LNCAP (cell line): ENCODE data around the gene CCDC183.

ENCODE experiments used
- TF ChIP-seq, protein P1 (sequence below): fragments of 450-650 bp; IDR thresholded peaks from 2 replicates; pipeline ENCODE4 v1.5.1; 2017; ENCODE audit warnings: mild to moderate bottlenecking

Gene CCDC183

GRCh38 chr9:136835932-136836904 lies 40.1 kb downstream of the CCDC183 start:
- TF ChIP-seq, protein P1, sequence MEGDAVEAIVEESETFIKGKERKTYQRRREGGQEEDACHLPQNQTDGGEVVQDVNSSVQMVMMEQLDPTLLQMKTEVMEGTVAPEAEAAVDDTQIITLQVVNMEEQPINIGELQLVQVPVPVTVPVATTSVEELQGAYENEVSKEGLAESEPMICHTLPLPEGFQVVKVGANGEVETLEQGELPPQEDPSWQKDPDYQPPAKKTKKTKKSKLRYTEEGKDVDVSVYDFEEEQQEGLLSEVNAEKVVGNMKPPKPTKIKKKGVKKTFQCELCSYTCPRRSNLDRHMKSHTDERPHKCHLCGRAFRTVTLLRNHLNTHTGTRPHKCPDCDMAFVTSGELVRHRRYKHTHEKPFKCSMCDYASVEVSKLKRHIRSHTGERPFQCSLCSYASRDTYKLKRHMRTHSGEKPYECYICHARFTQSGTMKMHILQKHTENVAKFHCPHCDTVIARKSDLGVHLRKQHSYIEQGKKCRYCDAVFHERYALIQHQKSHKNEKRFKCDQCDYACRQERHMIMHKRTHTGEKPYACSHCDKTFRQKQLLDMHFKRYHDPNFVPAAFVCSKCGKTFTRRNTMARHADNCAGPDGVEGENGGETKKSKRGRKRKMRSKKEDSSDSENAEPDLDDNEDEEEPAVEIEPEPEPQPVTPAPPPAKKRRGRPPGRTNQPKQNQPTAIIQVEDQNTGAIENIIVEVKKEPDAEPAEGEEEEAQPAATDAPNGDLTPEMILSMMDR: no peak

DNA sequence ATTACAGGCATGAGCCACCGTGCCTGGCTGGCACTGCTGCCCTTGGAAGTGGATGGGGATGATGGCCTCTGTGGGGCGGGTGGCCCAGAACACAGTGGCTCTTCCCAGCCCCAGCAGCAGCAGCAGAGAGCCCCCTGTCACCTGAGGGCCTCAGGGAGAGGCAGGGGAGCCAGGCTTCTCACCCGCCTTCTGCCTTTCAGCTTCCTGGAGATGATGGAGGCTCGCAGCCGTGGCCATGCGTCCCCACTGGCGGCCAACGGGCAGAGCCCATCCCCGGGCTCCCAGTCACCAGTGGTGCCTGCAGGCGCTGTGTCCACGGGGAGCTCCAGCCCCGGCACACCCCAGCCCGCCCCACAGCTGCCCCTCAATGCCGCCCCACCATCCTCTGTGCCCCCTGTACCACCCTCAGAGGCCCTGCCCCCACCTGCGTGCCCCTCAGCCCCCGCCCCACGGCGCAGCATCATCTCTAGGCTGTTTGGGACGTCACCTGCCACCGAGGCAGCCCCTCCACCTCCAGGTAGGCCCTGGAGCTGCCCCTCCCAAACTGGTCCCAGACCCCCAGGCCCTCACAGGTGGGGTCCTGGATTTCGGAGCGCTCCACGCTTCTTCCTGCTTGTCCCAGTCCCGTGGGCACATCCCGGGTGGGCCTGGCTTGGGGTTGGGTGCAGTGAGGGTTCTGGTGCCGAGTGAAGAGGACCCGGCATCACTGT lies 41.2 kb downstream of the CCDC183 start:
- TF ChIP-seq, protein P1: no peak

- TF ChIP-seq, protein P1: no peak
Measured at GRCh38 chr9:136838314-136839228, 42.4 kb downstream of the CCDC183 start.

DNA sequence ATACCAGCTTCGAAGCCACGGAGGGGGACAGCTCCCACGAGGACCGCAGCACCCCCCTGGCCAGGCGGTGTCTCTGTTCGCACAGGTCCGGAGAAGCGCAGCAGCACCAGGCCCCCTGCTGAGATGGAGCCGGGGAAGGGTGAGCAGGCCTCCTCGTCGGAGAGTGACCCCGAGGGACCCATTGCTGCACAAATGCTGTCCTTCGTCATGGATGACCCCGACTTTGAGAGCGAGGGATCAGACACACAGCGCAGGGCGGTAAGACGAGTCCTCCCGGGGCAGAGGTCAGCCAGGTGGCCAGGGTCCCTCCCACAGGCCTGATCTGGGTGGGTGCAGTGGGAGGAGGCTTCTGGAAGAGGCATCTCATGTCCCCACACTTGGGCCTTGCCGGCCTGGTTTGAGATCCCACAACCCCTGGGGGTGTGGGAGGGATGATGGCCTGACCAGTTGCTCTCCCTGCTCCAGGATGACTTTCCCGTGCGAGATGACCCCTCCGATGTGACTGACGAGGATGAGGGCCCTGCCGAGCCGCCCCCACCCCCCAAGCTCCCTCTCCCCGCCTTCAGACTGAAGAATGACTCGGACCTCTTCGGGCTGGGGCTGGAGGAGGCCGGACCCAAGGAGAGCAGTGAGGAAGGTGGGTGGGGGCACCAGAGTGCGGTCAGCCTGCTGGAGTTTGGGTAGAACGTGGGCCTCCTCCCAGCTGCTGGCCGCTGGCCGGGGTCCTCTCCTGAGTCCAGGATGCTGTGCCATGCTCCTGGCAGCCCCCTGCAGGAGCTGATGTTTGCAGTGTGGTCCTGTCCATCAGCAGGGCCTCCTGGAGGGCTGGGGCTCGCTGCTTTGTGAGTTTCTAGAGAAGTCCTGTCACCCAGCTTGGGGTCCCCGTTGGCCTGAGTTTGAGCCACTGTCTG lies 43.3 kb downstream of the CCDC183 start:
- TF ChIP-seq, protein P1: no peak

DNA sequence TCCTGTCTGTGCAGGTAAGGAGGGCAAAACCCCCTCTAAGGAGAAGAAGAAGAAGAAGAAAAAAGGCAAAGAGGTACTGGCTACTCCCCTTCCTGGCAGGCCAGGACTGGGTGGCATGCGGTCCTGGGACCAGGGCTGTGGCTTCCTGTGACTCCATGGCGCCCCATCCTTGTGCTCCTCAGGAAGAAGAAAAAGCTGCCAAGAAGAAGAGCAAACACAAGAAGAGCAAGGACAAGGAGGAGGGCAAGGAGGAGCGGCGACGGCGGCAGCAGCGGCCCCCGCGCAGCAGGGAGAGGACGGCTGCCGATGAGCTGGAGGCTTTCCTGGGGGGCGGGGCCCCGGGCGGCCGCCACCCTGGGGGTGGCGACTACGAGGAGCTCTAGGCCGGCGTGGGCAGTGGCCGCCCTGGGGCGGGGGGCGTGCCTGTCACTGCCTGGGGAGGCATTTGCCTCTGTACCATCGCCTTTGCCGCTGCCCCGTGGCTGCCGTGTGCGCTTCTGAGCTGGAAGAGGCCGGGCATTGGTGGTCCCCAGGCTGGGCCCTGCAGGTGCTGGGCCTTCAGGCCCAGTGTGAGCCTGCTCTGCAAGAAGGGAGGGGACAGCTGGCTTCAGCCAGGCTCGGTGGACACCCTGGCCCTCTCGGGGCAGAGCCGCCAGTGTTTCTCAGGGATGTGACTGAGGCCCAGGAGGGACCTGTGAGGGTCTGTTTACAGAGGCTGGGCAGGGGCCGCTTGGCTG lies 44.2 kb downstream of the CCDC183 start:
- TF ChIP-seq, protein P1: no peak

- TF ChIP-seq, protein P1: no peak
Measured at GRCh38 chr9:136840877-136841645, 44.9 kb downstream of the CCDC183 start.
